GM23248 (cell line): ENCODE data around the gene GLI2. TPM values are rescaled to one million over a fixed set of nuclear protein-coding genes. Genes with fewer than 3 reads are reported as not detected.
A peak's percentile ranks its signal among the peaks of the same experiment; 100 is the strongest.

Experiments used
- DNase-seq: peaks from one replicate; pipeline ENCODE4 v3.0.0-alpha.2; 2015
- H2AFZ ChIP-seq: fragments of 200-600 bp; sonication (generic); 2 replicates; pipeline ENCODE4 v1.6.1; 2016; ENCODE audit warnings: antibody characterized with exemption
- H3F3A ChIP-seq: fragments of 200-600 bp; sonication (generic); 2 replicates; pipeline ENCODE4 v1.6.1; 2016; ENCODE audit warnings: mild to moderate bottlenecking, antibody characterized with exemption, mixed run types; ENCODE audit not compliant: insufficient read depth
- H3K27ac ChIP-seq: fragments of 200-600 bp; sonication (generic); 2 replicates; pipeline ENCODE4 v1.5.1; 2016; ENCODE audit warnings: mild to moderate bottlenecking
- H3K27me3 ChIP-seq: fragments of 200-600 bp; sonication (generic); replicated peaks from 2 replicates; pipeline ENCODE4 v1.6.1; 2016; ENCODE audit warnings: mild to moderate bottlenecking; ENCODE audit not compliant: insufficient read depth
- H3K36me3 ChIP-seq: fragments of 200-600 bp; sonication (generic); 2 replicates; pipeline ENCODE4 v1.6.1; 2016; ENCODE audit warnings: low read depth, mild to moderate bottlenecking
- H3K4me1 ChIP-seq: fragments of 200-600 bp; sonication (generic); 2 replicates; pipeline ENCODE4 v1.6.1; 2016; ENCODE audit warnings: mild to moderate bottlenecking; ENCODE audit not compliant: insufficient read depth
- H3K4me2 ChIP-seq: fragments of 200-600 bp; sonication (generic); one replicate; pipeline ENCODE4 v1.6.1; 2016; ENCODE audit warnings: mild to moderate bottlenecking; ENCODE audit not compliant: unreplicated experiment
- H3K4me3 ChIP-seq: fragments of 200-600 bp; sonication (generic); 2 replicates; pipeline ENCODE4 v1.5.1; 2016; ENCODE audit warnings: mild to moderate bottlenecking
- H3K79me2 ChIP-seq: fragments of 200-600 bp; sonication (generic); 2 replicates; pipeline ENCODE4 v1.6.1; 2016; ENCODE audit warnings: mild to moderate bottlenecking; ENCODE audit not compliant: insufficient read depth
- H3K9ac ChIP-seq: fragments of 200-600 bp; sonication (generic); 2 replicates; pipeline ENCODE4 v1.6.1; 2016; ENCODE audit warnings: mild to moderate bottlenecking
- H3K9me2 ChIP-seq: fragments of 200-600 bp; sonication (generic); 2 replicates; pipeline ENCODE4 v1.6.1; 2016; ENCODE audit warnings: mixed run types, mild to moderate bottlenecking, moderate library complexity; ENCODE audit not compliant: insufficient read depth
- H3K9me3 ChIP-seq: fragments of 200-600 bp; sonication (generic); one replicate; pipeline ENCODE4 v1.6.1; 2017; ENCODE audit warnings: low read depth
- H4K20me1 ChIP-seq: fragments of 200-600 bp; sonication (generic); 2 replicates; pipeline ENCODE4 v1.6.0; 2016; ENCODE audit not compliant: insufficient read depth
- EZH2 ChIP-seq: fragments of 200-600 bp; sonication (generic); IDR thresholded peaks from 2 replicates; pipeline ENCODE4 v1.6.1; 2018; ENCODE audit warnings: antibody characterized with exemption, mild to moderate bottlenecking; ENCODE audit not compliant: insufficient read depth, poor library complexity, severe bottlenecking
- EZH2phosphoT487 ChIP-seq: fragments of 200-600 bp; sonication (generic); IDR thresholded peaks from 2 replicates; pipeline ENCODE4 v1.6.1; 2018; ENCODE audit warnings: antibody characterized with exemption, moderate library complexity, mild to moderate bottlenecking, low read depth; ENCODE audit not compliant: insufficient read depth
- WGBS, 2 experiments: methylation state at CpG; one replicate each; pipeline ENCODE4 v1.1.6; 2015 to 2017; ENCODE audit warnings: low lambda C conversion rate in 2 of 2, low coverage in 1 of 2; ENCODE audit errors: missing lambda C conversion rate in 2 of 2; 5-methylcytosine and 5-hydroxymethylcytosine counted together
- in situ Hi-C: fragments of 300-500 bp; cut with MboI; formaldehyde crosslinking; loops from 2 replicates; pipeline ENCODE4 v1.15.0; 2020
- polyA plus RNA-seq: library from polyadenylated mRNA; unstranded; fragments of >200 nt; fragmentation: Nextera tagmentation; extraction: Ambion mirVana; gene quantifications from 2 replicates; pipeline ENCODE4 v1.2.1, GENCODE V29; 2016
- total RNA-seq: library from RNA; depleted of rRNA; stranded (reverse); fragments of >200 nt; shearing (Covaris generic); gene quantifications from 2 replicates; pipeline ENCODE4 v1.2.3, GENCODE V29; 2014

Gene GLI2
- total and polyA plus RNA-seq, 2 experiments from 2014 or later, result 8.3 to 9.0 TPM

DNA sequence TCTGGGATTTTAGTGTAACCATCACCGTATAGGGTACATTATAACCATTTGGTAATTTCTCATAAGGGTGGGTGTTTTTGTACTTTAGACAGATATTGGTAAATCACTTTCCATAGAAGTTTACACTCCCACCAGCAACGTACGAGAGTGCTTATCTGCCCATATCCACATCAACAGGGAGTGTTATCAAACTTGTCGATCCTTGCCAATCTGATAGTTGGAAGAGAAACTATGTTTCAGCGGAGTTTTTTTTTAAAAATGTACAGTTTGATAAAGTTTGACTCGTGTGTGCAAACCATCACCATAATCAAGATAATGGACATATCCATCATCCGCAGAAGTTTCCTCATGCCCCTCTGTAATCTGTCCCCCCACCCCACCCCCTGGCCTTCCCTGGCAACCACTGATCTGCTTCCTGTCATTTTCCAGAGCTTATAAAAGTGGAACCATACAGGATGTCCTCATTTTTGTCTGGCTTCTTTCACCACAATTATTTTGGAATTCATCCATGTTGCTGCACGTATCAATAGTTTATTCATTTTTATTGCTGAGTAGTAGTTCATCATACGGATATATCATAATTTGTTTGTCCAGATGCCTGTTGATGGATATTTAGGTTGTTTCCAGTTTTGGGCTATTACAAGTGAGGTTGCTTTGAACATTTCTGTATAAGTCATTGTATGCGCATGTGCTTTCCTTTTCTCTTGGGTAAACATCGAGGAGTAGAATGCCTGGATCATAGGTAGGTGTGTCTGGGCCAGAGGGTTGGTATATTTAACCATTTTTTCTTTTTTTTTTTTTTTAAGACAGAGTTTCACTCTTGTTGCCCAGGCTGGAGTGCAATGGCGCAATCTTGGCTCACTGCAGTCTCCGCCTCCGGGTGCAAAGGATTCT lies 18.6 kb downstream of the GLI2 start:
- H3K9me3 ChIP-seq, result no peaks in the 10 kb centered on the region
- TF ChIP-seq EZH2, result no peak
- no peak for TF ChIP-seq EZH2phosphoT487
- peaks cover 24% of the 10 kb centered on the region for H3F3A ChIP-seq
- H2AFZ ChIP-seq, result no peak overlapping the region
- in situ Hi-C loops, result no loop called here
- peaks cover 95% of the 10 kb centered on the region for H3K79me2 ChIP-seq
- H4K20me1 ChIP-seq, result no peaks in the 10 kb centered on the region
- H3K4me3 ChIP-seq, result no peak overlapping the region
- H3K4me2 ChIP-seq, result no peak overlapping the region
- WGBS, 2 experiments, result 94 to 96% methylated on average over 14 of the region's 14 CpGs
- H3K27me3 ChIP-seq, result no peaks in the 10 kb centered on the region
- H3K9me2 ChIP-seq, result no peaks in the 10 kb centered on the region
- no peak overlapping the region for H3K27ac ChIP-seq
- no peak overlapping the region for H3K9ac ChIP-seq
- peaks cover 58% of the 10 kb centered on the region for H3K4me1 ChIP-seq
- H3K36me3 ChIP-seq, result no peaks in the 10 kb centered on the region
- no peak for DNase-seq

GRCh38 chr2:120758181-120759144 lies 22.8 kb downstream of the GLI2 start:
- Histone ChIP-seq H3K4me1 (peaks cover 43% of the 10 kb centered on the region), H3K4me2 (peak overlapping the region; percentile 54), H4K20me1 (no peaks in the 10 kb centered on the region), H3K27ac (peak overlapping the region; percentile 90), H3K9me2 (no peaks in the 10 kb centered on the region), H3F3A (peaks cover 21% of the 10 kb centered on the region), H3K4me3 (peak overlapping the region; percentile 26), H3K79me2 (peaks cover 96% of the 10 kb centered on the region), H2AFZ (peak overlapping the region; percentile 83), H3K9me3 (no peaks in the 10 kb centered on the region), H3K36me3 (no peaks in the 10 kb centered on the region), H3K9ac (peak overlapping the region; percentile 81), H3K27me3 (no peaks in the 10 kb centered on the region)
- TF ChIP-seq EZH2phosphoT487, result no peak
- TF ChIP-seq EZH2, result no peak
- 5 to 8% methylated on average over 16 of the region's 16 CpGs for whole genome bisulfite sequencing, 2 experiments
- DNase-seq, result peak; percentile 89
- in situ Hi-C loops, result no loop called here

DNA sequence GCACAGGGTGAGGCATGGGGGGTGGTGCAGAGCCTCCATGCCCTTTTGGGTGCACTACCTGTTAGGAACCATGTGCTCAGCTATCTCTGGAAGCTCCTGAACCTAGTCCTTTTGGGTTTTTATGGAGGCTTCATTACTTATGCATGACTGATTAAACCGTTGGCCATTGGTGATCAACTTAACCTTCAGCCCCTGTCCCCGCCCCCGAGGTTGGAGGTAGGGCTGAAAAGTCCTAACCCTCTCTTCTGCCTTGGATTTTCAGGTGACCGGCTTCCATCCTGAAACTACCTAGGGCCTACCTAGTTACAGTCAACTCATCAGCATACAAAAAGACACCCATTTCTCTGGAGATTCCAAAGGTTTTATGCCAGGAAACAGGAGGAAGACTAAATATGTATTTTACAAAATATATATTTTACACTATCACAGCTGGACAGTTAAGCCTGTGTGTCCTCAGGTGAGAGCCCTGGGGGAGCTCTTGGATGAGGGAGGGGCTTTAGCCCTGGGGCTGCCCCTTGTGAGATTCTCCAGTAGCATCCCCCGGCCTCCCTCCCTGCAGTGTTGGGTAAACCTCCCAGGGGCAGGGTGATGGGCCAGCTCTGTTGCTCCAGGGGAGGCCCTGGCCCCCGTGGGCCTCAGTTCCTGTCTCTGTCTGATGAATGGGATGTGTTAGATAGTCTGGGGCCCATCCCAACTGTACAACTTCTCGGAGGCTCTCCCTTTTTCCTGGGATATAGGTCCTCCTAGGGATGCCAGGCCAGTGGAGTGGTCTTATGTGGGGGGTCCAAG lies 24.1 kb downstream of the GLI2 start:
- in situ Hi-C loops, result no loop called here
- 0 out of 2 replicates have a peak overlapping the region, but pooled peaks have one; percentile 90 for H3K27ac ChIP-seq

More for the DNA sequence above, 24.1 kb downstream of the GLI2 start:
- DNase-seq, result no peak
- H3K27me3 ChIP-seq, result no peaks in the 10 kb centered on the region
- H3K4me2 ChIP-seq, result no peak overlapping the region
- H3K79me2 ChIP-seq, result peaks cover 96% of the 10 kb centered on the region
- no peaks in the 10 kb centered on the region for H3K9me3 ChIP-seq
- 79 to 83% methylated on average over 7 of the region's 7 CpGs for WGBS, 2 experiments
- H3K9ac ChIP-seq, result no peak overlapping the region
- H3K4me1 ChIP-seq, result peaks cover 50% of the 10 kb centered on the region
- H4K20me1 ChIP-seq, result no peaks in the 10 kb centered on the region
- no peaks in the 10 kb centered on the region for H3K36me3 ChIP-seq
- peaks cover 21% of the 10 kb centered on the region for H3F3A ChIP-seq
- TF ChIP-seq EZH2phosphoT487, result no peak
- no peak for TF ChIP-seq EZH2
- H3K9me2 ChIP-seq, result no peaks in the 10 kb centered on the region
- H2AFZ ChIP-seq, result no peak overlapping the region
- no peak overlapping the region for H3K4me3 ChIP-seq
